Endothelial cell of umbilical vein (primary cell): ENCODE measurements around the gene AHSP. TPM values are rescaled to one million over a fixed set of nuclear protein-coding genes. Genes with fewer than 3 reads are reported as not detected.

Experiments
- BruUV-seq: library from RNA; stranded (reverse); fragments of 400-500 nt; replicated peaks from 2 replicates; lab custom pipeline; 2021; lab: Mats Ljungman, UMichigan
- CTCF ChIA-PET: fragments of 300-600, 350-600 bp; sonication (Branson Sonifier 250); formaldehyde crosslinking; loops from one replicate; lab custom pipeline; 2021; ENCODE audit warnings: antibody characterized with exemption, inconsistent platforms; lab: Charles Lee
- POLR2A ChIA-PET: fragments of 300-600, 350-600 bp; sonication (Branson Sonifier 250); formaldehyde crosslinking; loops from one replicate; lab custom pipeline; 2021; ENCODE audit warnings: antibody characterized with exemption, inconsistent platforms; lab: Charles Lee
- DNase-seq: peaks from one replicate; pipeline ENCODE4 v3.0.0-alpha.2; 2011; ENCODE audit warnings: low read depth, low spot score
- FAIRE-seq: peaks from 2 replicates; lab custom pipeline; 2011; peaks lifted over from hg19 to GRCh38; lab: Jason Lieb, UNC
- H2AFZ ChIP-seq: 2 replicates; pipeline ENCODE4 v1.6.0; 2012; ENCODE audit warnings: low read depth, low read length, control low read depth, inconsistent platforms
- H3K27ac ChIP-seq: 2 replicates; pipeline ENCODE4 v1.5.1; 2011; ENCODE audit warnings: low read depth, mild to moderate bottlenecking, control low read depth, low read length, moderate library complexity; ENCODE audit not compliant: insufficient read depth
- H3K27me3 ChIP-seq, 2 experiments: 2 replicates each; pipeline versions ENCODE4 v1.6.0 to v1.6.1; 2011; ENCODE audit warnings: low read length in 2 of 2, mixed read lengths in 1 of 2; ENCODE audit not compliant: control insufficient read depth in 2 of 2, insufficient read depth in 2 of 2
- H3K36me3 ChIP-seq, 2 experiments: 2 replicates in 1 of 2; 3 replicates in 1 of 2; pipeline ENCODE4 v1.5.1; 2011; ENCODE audit warnings: low read length in 2 of 2, mild to moderate bottlenecking in 1 of 2, moderate library complexity in 1 of 2; ENCODE audit not compliant: control insufficient read depth in 2 of 2, insufficient read depth in 2 of 2; ENCODE audit errors: extremely low read depth in 1 of 2
- H3K4me1 ChIP-seq: 3 replicates; pipeline ENCODE4 v1.5.1; 2011; ENCODE audit warnings: mild to moderate bottlenecking, low read length; ENCODE audit not compliant: control insufficient read depth, insufficient read depth; ENCODE audit errors: extremely low read depth
- H3K4me2 ChIP-seq: 2 replicates; pipeline ENCODE4 v1.6.1; 2011; ENCODE audit warnings: low read length, control low read depth, mixed read lengths; ENCODE audit not compliant: insufficient read depth
- H3K4me3 ChIP-seq, 3 experiments: fragments of 200-600 bp in 1 of 3; sonication (generic), shearing (Covaris generic) in 1 of 3; replicated peaks in 1 of 3; 2 replicates each; pipeline ENCODE4 v1.5.1; 2011 to 2016; ENCODE audit warnings: control low read depth in 3 of 3, low read length in 3 of 3, mild to moderate bottlenecking in 2 of 3, inconsistent platforms in 1 of 3, low read depth in 1 of 3, moderate library complexity in 1 of 3; ENCODE audit not compliant: insufficient read depth in 1 of 3
- H3K79me2 ChIP-seq: 2 replicates; pipeline ENCODE4 v1.6.0; 2012; ENCODE audit warnings: low read length, inconsistent platforms; ENCODE audit not compliant: control insufficient read depth, insufficient read depth
- H3K9ac ChIP-seq: replicated peaks from 2 replicates; pipeline ENCODE3; 2011; ENCODE audit warnings: low read length, control low read depth; ENCODE audit not compliant: insufficient read depth; ENCODE audit errors: extremely low read depth
- H3K9me1 ChIP-seq: replicated peaks from 3 replicates; pipeline ENCODE4 v1.6.0; 2011; ENCODE audit warnings: mild to moderate bottlenecking, low read length; ENCODE audit not compliant: control insufficient read depth, insufficient read depth; ENCODE audit errors: extremely low read depth
- H3K9me3 ChIP-seq: replicated peaks from 2 replicates; pipeline ENCODE4 v1.5.1; 2012; ENCODE audit warnings: low read length, inconsistent platforms; ENCODE audit not compliant: control insufficient read depth, insufficient read depth
- H4K20me1 ChIP-seq: replicated peaks from 2 replicates; pipeline ENCODE3; 2011; ENCODE audit warnings: mild to moderate bottlenecking, low read length; ENCODE audit not compliant: control insufficient read depth, insufficient read depth; ENCODE audit errors: extremely low read depth
- CTCF ChIP-seq, 2 donors: IDR thresholded peaks; 1 replicate in 1 of 2; 2 replicates in 1 of 2; pipeline ENCODE4 v1.5.1; 2011; ENCODE audit warnings: low read length in 2 of 2, mild to moderate bottlenecking in 2 of 2, moderate library complexity in 2 of 2, control low read depth in 1 of 2, inconsistent platforms in 1 of 2, low read depth in 1 of 2; ENCODE audit not compliant: insufficient read depth in 1 of 2; ENCODE audit errors: extremely low read depth in 1 of 2
- EZH2 ChIP-seq: IDR thresholded peaks from 2 replicates; pipeline ENCODE4 v1.6.1; 2012; ENCODE audit warnings: borderline replicate concordance, low read depth, mild to moderate bottlenecking, moderate library complexity, low read length, inconsistent platforms; ENCODE audit not compliant: severe bottlenecking
- FOS ChIP-seq: IDR thresholded peaks from 2 replicates; pipeline ENCODE4 v1.6.1; 2011; ENCODE audit warnings: mild to moderate bottlenecking, low read length, moderate library complexity, borderline replicate concordance; ENCODE audit not compliant: insufficient read depth
- GATA2 ChIP-seq: IDR thresholded peaks from 2 replicates; pipeline ENCODE4 v1.7.0; 2011; ENCODE audit warnings: low read depth, mild to moderate bottlenecking, moderate library complexity, mixed read lengths, low read length; ENCODE audit not compliant: insufficient read length, insufficient read depth
- JUN ChIP-seq: IDR thresholded peaks from 2 replicates; pipeline ENCODE4 v1.6.1; 2011; ENCODE audit warnings: borderline replicate concordance, low read depth; ENCODE audit not compliant: insufficient read length, insufficient read depth
- MYC ChIP-seq: IDR thresholded peaks from one replicate; pipeline ENCODE4 v1.6.1; 2011; ENCODE audit warnings: mild to moderate bottlenecking, low read depth, low read length
- POLR2A ChIP-seq: IDR thresholded peaks from 2 replicates; pipeline ENCODE4 v1.6.1; 2012; ENCODE audit warnings: low read depth, mild to moderate bottlenecking, control low read depth, low read length
- POLR2AphosphoS5 ChIP-seq: IDR thresholded peaks from 2 replicates; pipeline ENCODE4 v1.6.1; 2012; ENCODE audit warnings: low read depth, mild to moderate bottlenecking, control low read depth, low read length, moderate library complexity; ENCODE audit not compliant: insufficient read depth
- dilution Hi-C: fragments of 300-500 bp; cut with MboI; formaldehyde crosslinking; loops from one replicate; pipeline ENCODE4 v1.15.0; 2019; ENCODE audit warnings: low sequenced_read_pairs; ENCODE audit not compliant: extremely low pct_ligation_motif_present
- intact Hi-C: fragments of 100-400 bp; cut with micrococcal nuclease; formaldehyde crosslinking; loops from one replicate; pipeline ENCODE4 v1.10.0; 2022
- polyA plus RNA-seq, 4 experiments: library from polyadenylated mRNA; depleted of rRNA in 3 of 4; stranded (reverse) in 3 of 4; unstranded in 1 of 4; fragments of >200 nt; gene quantifications; 2 replicates each; pipeline versions ENCODE4 v1.2.1 to v1.2.3, GENCODE V29; 2011 to 2012; ENCODE audit warnings: missing spikeins in 1 of 4
- total RNA-seq: library from RNA; stranded (reverse); gene quantifications from 2 replicates; pipeline ENCODE4 v1.2.3, GENCODE V29; 2021
- TF ChIP-seq, protein P1 (sequence below): IDR thresholded peaks from 2 replicates; pipeline ENCODE4 v1.6.1; 2011; ENCODE audit not compliant: insufficient read depth, insufficient read length

Gene AHSP
- total and polyA plus RNA-seq, 2 donors (not counting 3 experiments of a cell fraction or from before 2014, with no cell fraction given) = not detected

DNA sequence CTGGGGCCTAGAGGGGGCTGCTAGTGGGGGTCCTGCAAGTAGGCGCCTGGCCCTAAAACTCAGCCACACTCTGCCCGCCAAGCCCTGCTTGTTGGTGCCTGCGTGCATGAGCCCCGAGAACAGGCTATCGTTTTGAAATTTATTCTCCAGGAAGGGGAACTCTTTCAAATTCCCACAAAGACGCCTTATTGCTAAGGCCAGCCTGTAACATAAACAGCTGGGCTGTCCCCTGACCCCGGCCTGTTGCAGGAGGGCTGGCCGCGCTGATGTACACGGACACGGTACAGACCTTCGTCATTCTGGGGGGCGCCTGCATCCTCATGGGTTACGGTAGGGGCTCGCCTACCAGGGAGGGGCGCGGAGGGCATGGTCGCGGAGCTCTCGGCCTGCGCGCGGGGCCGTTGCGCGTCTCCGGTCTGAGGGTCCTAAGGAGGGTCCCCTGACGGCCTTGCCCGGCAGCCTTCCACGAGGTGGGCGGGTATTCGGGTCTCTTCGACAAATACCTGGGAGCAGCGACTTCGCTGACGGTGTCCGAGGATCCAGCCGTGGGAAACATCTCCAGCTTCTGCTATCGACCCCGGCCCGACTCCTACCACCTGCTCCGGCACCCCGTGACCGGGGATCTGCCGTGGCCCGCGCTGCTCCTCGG, 40.5 kb upstream of the AHSP start:
- peaks cover 11% of the 10 kb centered on the region for H3K4me1 ChIP-seq
- peak overlapping the region; percentile 20 for H3K4me2 ChIP-seq
- peaks cover 0 to under 1% of the 10 kb centered on the region in 2 experiments for H3K36me3 ChIP-seq
- TF ChIP-seq EZH2 (no peak), GATA2 (no peak), FOS (no peak), MYC (no peak), CTCF (IDR thresholded peaks at IDR 0.05; ENCODE audit: extremely low read depth in 1 of 2, insufficient read depth in 1 of 2, low read depth in 1 of 2, low read length in 2 of 2) (no peak), POLR2AphosphoS5 (no peak), JUN (no peak), POLR2A (no peak)
- TF ChIP-seq, protein P1, sequence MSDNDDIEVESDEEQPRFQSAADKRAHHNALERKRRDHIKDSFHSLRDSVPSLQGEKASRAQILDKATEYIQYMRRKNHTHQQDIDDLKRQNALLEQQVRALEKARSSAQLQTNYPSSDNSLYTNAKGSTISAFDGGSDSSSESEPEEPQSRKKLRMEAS = no peak
- intact Hi-C loops (no loop called here), dilution Hi-C loops (no loop called here)
- no TSS peak for BruUV-seq
- FAIRE-seq (peak; percentile 21), DNase-seq (no peak)
- no peaks in the 10 kb centered on the region for H4K20me1 ChIP-seq
- peak overlapping the region in 1 of 3 experiments; percentile 35 for H3K4me3 ChIP-seq
- H3K9me1 ChIP-seq = no peaks in the 10 kb centered on the region
- H3K9me3 ChIP-seq = no peaks in the 10 kb centered on the region
- peaks cover 3 to 24% of the 10 kb centered on the region in 2 experiments for H3K27me3 ChIP-seq
- H3K9ac ChIP-seq = no peak overlapping the region
- POLR2A ChIA-PET = interaction anchor here (1.3 kb wide), 1 partner anchor 9 kb away, joined by 3 read pairs; no protein-coding TSS in a partner anchor
- H2AFZ ChIP-seq = peak overlapping the region; percentile 66
- CTCF ChIA-PET = interaction anchor here (1.0 to 1.2 kb wide), 2 partner anchors 12 to 14 kb away, joined by 3 read pairs; no protein-coding TSS in a partner anchor
- no peaks in the 10 kb centered on the region for H3K79me2 ChIP-seq
- no peak overlapping the region for H3K27ac ChIP-seq
